AG04450 (cell line): ENCODE measurements around the gene SKAP1. TPM values are rescaled to one million over a fixed set of nuclear protein-coding genes. Genes with fewer than 3 reads are reported as not detected.

Experiments
- CTCF ChIA-PET: fragments of 300-600, 350-600 bp; formaldehyde crosslinking; extraction: SDS; loops from one replicate; lab custom pipeline; 2022; ENCODE audit warnings: antibody characterized with exemption, inconsistent platforms; lab: Charles Lee
- POLR2A ChIA-PET: fragments of 350-600 bp; formaldehyde crosslinking; extraction: SDS; loops from one replicate; lab custom pipeline; 2021; ENCODE audit warnings: antibody characterized with exemption, inconsistent platforms; lab: Yijun Ruan, JAX
- DNase-seq: peaks from one replicate; pipeline ENCODE4 v3.0.0-alpha.2; 2011; ENCODE audit warnings: low read depth, low spot score
- H3K27ac ChIP-seq: one replicate; pipeline ENCODE4 v1.5.1; 2012; ENCODE audit warnings: low read depth, low read length, control low read depth
- H3K27me3 ChIP-seq: one replicate; pipeline ENCODE4 v1.6.0; 2012; ENCODE audit warnings: low read length; ENCODE audit not compliant: control insufficient read depth, insufficient read depth
- H3K4me3 ChIP-seq: 2 replicates; pipeline ENCODE4 v1.5.1; 2011; ENCODE audit warnings: mild to moderate bottlenecking, low read depth, low read length, control low read depth
- H3K9me3 ChIP-seq: 2 replicates; pipeline ENCODE4 v1.5.1; 2012; ENCODE audit warnings: low read length; ENCODE audit not compliant: control insufficient read depth, insufficient read depth
- CTCF ChIP-seq: IDR thresholded peaks from 2 replicates; pipeline ENCODE4 v1.5.1; 2011; ENCODE audit warnings: low read depth, low read length, control low read depth, inconsistent platforms
- polyA plus RNA-seq: library from polyadenylated mRNA; depleted of rRNA; stranded (reverse); fragments of >200 nt; gene quantifications from 2 replicates; pipeline ENCODE4 v1.2.3, GENCODE V29; 2011

SKAP1 gene
- polyA plus RNA-seq, 1 experiment, result not detected

GRCh38 chr17:48110761-48111160 is 319.3 kb downstream of the SKAP1 start:
- H3K9me3 ChIP-seq, result no peaks in the 10 kb centered on the region; the same call in 1 of the 2 replicates
- H3K4me3 ChIP-seq, result no peak overlapping the region
- ChIA-PET CTCF (interaction anchor here (2.6 kb wide), 1 partner anchor 85 kb away, joined by 8 read pairs; no protein-coding TSS in a partner anchor), POLR2A (no interaction called here)
- H3K27ac ChIP-seq, result no peak overlapping the region
- DNase-seq, result no peak
- no peak for TF ChIP-seq CTCF
- H3K27me3 ChIP-seq, result no peaks in the 10 kb centered on the region

- peaks cover 4% of the 10 kb centered on the region for H3K9me3 ChIP-seq
- peak within 1 kb of the TSS; percentile 70 for H3K27ac ChIP-seq
- peak; percentile 55 for DNase-seq
- H3K4me3 ChIP-seq, result peak within 1 kb of the TSS; percentile 94
- CTCF ChIA-PET, result interaction anchor here (0.5 to 2.7 kb wide), 7 partner anchors 9 to 335 kb away, joined by 3 to 15 read pairs (median 4); no protein-coding TSS in a partner anchor
- H3K27me3 ChIP-seq, result no peaks in the 10 kb centered on the region
- POLR2A ChIA-PET, result interaction anchor here (0.5 to 1.7 kb wide), 5 partner anchors 24 to 80 kb away, joined by 3 to 9 read pairs (median 4); partner anchors contain the start of gene NFE2L1
- no peak for TF ChIP-seq CTCF
Measured at GRCh38 chr17:48107137-48108055, 322.6 kb downstream of the SKAP1 start, which contains the start of gene SNX11. SNX11 (plus strand) TSS chr17:48107766; CDS start chr17:48112044, 4,278 bp downstream.

GRCh38 chr17:48106802-48107136 is 323.2 kb downstream of the SKAP1 start:
- POLR2A ChIA-PET, result interaction anchor here (1.5 to 1.7 kb wide), 2 partner anchors 58 to 80 kb away, joined by 4 to 5 read pairs; partner anchors contain the start of gene NFE2L1
- Histone ChIP-seq H3K9me3 (peaks cover 4% of the 10 kb centered on the region), H3K27ac (peak overlapping the region; percentile 70), H3K4me3 (peak overlapping the region; percentile 94), H3K27me3 (no peaks in the 10 kb centered on the region)
- CTCF ChIA-PET, result interaction anchor here (0.5 to 1.4 kb wide), 4 partner anchors 9 to 334 kb away, joined by 3 to 6 read pairs (median 4); no protein-coding TSS in a partner anchor
- DNase-seq, result no peak
- TF ChIP-seq CTCF, result no peak

GRCh38 chr17:48104440-48104839 is 325.6 kb downstream of the SKAP1 start:
- POLR2A ChIA-PET, result no interaction called here
- TF ChIP-seq CTCF, result no peak
- Histone ChIP-seq H3K9me3 (peaks cover 4% of the 10 kb centered on the region), H3K4me3 (no peak overlapping the region), H3K27me3 (no peaks in the 10 kb centered on the region), H3K27ac (no peak overlapping the region)
- CTCF ChIA-PET, result no interaction called here
- DNase-seq, result no peak
